ENCODE data around the gene SCFD1.
"Not testable (repeated sequence)": the region's sequence is repeated elsewhere in the genome, so short reads cannot be mapped to it uniquely, and the experiment has no call there.

SCFD1 gene

GRCh38 chr14:30614155-30614554 lies 8.0 kb upstream of the SCFD1 start:
- DNase-seq = no peak

GRCh38 chr14:30620178-30620577 lies 1.9 kb upstream of the SCFD1 start:
- peak; percentile 3 for DNase-seq

DNA sequence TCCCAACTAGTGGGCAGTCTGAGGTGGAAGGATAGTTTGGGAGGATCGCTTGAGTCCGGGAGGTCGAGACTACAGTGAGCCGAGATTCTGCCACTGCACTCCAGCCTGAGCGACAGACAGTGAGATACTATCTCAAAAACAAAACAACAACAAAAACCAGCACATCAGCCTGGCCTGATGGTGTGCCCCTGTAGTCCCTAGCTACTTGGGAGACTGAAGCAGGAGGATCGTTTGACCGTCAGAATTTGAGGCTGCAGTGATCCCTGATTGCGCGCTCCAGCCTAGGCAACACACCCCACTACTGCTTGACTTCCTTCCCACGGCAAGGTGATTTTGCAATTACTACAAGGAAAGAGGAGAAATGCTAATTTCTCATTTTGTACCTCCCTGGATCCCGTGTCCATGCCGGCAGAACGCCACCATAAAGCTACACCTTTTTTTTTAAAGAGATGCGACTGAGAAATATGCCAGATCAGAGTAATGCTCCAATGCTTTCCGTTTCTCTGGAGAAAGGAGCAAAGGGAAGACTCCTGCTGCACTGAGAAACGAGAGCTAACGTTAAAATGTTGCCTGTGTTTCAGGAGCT lies 672 bp upstream of the SCFD1 start:
- no peak for DNase-seq

DNA sequence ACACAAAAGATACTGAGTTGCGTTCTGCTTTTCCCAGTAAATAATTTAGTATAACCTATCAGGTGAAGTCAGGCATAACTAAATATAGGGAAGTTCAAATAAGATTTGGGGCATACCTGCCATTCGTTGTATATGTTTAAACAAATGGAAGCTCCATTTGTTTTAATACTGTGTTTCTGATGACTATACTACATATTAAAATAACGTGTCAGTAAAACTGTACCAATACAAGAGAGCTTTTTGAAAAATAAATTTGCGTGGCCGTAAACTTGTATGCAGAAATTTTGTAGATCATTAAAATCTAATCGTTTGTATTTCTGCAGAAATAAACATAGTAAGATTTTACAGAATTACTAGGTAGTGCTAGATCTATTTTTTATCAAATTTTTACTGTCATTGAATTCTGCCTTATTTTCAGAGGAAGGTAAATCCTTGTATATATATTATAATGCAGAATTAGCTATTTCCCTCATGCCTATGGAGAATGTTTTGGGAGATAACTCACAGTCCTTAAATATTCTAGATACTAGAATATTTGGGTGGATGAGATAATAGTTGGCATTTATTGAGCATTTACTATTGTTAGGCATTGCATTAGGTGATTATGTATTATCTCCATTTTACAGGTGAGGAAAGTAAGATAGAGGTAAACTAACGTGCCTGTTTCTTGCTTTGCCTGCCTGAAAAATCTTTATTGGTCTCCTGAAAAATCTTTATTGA lies 1.5 kb downstream of the SCFD1 start:
- no peak for DNase-seq

- no peak for DNase-seq
These were observed 2.0 kb downstream of the SCFD1 start for GRCh38 chr14:30624132-30624423.

DNA sequence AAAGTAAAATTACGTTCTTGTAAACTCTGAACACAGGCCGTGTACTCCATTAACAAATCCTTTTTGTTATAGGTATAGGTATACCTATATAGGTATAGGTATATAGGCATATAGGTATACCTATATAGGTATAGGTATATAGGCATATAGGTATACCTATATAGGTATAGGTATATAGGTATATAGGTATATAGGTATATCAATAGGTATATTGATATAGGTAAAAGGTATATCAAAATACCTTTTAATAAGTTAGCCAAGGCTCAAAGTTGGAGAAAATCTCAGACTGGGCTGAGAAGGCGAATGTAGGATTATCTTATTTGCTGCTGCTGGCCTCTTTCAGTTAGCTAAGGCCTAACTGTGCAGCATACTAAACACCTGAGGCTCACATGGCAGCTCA lies 3.4 kb downstream of the SCFD1 start:
- no peak for DNase-seq

- DNase-seq = not testable (repeated sequence)
These were observed 7.3 kb downstream of the SCFD1 start for GRCh38 chr14:30629432-30629831.

- no peak for DNase-seq
These were observed 8.1 kb downstream of the SCFD1 start for GRCh38 chr14:30630248-30630647.

DNA sequence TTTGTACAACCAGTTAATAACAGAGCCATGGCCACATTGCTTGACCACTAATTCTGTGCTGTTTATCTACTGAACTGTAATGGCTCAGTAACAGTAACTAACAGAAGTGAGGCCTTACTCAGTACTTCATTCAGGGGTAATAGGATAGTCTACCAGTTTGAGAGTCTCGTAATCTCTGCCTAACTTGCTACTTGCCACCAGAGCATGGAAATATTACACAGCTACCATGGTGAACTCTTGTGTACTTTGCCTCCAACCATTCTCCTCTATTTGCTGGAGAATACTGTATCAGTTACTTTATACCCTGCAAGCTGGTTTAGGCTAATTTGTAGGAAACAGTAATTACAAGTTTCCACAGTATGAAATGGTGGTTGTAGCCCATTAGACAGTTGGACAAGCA lies 10.6 kb downstream of the SCFD1 start:
- no peak for DNase-seq

DNA sequence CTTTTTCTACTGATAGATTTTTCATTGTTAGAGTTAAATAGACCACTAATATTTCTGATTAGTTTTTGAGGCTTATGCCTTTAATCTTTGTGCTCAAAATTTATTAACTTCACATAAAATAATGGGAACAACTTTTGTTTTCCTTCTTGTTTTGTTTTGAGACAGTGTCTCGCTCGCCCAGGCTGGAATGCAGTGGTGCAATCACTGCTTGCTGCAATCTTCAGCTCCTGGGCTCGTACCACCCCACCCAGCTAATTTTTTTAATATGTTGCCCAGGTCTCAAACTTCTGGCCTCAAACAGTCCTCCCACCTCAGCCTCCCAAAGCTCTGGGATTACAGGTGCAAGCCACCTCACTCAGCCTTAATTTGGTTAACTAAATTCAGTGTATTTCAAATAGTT lies 16.8 kb downstream of the SCFD1 start:
- no peak for DNase-seq

GRCh38 chr14:30641207-30641606 lies 19.1 kb downstream of the SCFD1 start:
- no peak for DNase-seq

GRCh38 chr14:30644462-30644861 lies 22.3 kb downstream of the SCFD1 start:
- not testable (repeated sequence) for DNase-seq

GRCh38 chr14:30645600-30645999 lies 23.5 kb downstream of the SCFD1 start:
- no peak for DNase-seq

GRCh38 chr14:30648471-30648870 lies 26.4 kb downstream of the SCFD1 start:
- no peak for DNase-seq

GRCh38 chr14:30651937-30652336 lies 29.8 kb downstream of the SCFD1 start:
- DNase-seq = no peak

DNA sequence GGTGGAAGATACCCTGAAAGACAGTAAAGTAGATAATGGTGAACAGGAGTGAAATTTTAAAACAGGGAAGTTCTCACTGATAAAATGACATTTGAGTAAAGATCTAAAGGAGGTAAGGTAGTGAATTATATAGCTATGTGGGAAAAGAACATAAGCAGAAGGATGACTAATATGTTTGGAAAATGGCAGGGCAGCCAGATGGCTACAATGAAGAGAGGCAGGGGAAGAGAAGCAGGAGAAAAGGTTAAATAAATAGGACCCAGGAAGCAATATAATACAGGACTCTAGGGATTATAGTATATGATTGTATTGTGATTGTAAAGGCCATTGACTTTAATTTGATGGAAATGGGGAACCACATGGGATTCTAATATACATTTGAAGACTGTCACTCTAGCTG lies 33.0 kb downstream of the SCFD1 start:
- DNase-seq = no peak

- no peak for DNase-seq
These were observed 33.5 kb downstream of the SCFD1 start for GRCh38 chr14:30655658-30656057.

DNA sequence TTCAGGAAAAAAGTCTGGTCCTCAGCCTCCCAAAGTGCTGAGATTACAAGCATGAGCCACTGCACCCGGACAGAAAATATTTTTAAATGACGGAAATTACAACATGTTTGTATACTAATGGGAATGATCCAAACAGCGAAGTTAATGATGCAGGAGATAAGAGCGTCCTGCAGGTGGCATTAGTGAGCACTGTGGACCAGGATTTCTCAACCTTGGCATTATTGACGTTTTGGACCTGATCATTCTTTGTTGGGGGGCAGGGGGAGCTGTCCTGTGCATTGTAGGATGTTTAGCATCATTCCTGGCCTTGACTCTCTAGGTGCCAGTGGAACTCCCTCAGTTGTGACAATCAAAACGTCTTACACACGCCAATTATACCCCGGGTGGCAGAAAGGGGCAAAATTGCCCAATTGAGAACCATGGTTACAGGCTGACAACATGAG lies 34.1 kb downstream of the SCFD1 start:
- DNase-seq = no peak

DNA sequence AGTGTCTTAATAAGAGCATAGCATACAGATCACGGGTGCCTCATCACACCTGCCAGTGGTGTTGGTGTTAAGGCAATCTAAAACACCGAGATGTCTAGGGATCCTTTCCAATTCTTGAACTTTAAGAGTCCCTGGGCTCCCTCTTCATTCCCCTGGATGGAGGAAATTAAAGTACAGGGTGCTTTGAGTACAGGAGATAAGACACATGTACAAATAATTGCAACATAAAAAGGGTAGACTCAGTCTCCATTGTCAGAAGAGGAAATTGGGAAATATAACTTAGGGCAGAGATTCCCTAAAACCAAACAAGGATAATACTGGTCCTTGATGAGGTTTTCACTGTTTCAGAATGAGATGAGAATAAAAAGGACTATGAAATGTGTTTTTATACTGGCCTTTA lies 34.9 kb downstream of the SCFD1 start:
- no peak for DNase-seq

DNA sequence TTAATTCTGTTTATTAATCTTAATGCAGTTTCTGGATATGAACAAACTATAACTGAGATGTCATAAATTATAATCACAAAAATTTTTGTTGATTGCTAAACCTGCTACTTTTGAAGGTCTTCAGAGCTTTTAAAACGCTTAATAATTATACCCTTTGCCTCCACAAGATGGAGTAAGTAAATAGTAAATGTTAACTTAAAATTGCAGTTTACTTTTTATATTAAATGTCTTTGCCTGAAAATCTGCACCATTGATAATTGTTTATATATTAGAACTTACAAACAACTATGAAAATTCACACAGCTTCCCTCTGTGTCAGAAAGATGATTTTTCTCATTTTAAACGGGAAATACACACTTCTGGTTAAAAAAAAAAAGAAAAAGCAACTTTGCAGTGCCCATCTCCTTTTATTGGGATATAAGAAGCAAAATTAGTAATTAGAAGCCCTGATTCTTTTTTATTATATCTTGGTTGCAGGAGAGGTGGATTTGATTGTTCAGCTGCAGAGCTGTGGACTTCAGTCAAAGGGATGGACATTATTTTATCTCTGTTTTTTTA lies 35.6 kb downstream of the SCFD1 start:
- DNase-seq = no peak

DNA sequence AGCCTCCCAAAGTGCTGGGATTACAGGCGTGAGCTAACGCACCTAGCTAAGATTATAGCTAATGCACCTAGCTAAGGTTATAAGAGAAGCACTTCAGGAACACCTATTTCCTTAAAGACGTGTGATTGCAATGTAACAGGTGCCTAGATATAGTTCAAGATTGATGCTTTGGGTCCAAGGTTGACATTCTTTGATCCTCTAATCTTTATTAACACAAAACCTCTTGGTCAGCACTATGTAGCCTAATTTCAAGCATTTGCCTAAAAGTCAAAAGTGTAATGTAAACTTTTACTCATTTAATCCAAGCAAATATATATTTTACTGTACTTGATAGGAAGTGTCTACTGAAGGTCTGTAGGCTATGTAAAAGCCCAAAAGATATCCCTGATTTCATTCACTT lies 36.5 kb downstream of the SCFD1 start:
- no peak for DNase-seq

GRCh38 chr14:30669594-30669993 lies 47.5 kb downstream of the SCFD1 start:
- no peak for DNase-seq

GRCh38 chr14:30673071-30673470 lies 51.0 kb downstream of the SCFD1 start:
- DNase-seq = no peak

DNA sequence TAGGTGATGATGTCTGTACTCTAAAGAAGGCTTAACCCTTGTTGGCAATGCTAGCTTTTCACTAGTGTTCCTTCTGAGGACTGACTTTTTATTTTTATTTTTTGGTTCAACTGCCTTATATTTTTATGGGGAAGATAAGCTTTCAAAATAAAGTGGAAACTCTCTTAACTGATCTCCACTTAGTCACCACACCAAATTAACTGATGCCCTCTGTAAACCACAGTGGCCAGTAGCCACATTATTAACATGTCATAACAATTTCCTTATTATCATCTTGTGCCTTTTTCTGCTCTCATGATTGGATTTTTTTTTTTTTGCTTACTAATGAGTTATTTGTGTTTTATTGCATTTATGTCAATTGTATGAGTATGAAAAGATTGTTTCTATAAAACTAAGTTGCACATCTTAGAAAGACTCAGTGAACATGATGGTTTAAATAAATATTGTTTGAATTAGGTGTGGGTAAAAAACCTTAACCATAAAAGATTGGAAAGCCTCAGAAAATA lies 56.9 kb downstream of the SCFD1 start:
- no peak for DNase-seq

DNA sequence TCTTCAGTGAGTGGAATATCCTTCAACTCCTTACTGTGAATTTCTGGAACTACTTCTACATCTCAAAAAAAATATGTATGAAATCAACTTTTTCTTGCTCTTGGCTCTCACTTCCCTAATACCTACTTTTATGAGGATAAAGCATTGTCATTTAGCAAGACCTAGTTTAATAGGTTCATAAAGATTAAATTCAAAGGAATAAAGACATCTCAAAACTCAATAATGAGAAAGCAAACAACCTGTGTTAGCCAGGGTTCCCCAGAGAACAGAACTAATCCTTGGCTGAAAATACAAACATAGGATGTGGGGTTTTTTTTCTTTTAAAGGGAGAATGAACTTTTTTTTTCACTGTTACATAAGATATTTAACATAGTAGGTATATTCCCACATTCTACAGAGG lies 57.9 kb downstream of the SCFD1 start:
- DNase-seq = no peak

Measured in SIG-M5 (cell line).